Memory B cell (primary cell): ENCODE data around the gene CDC6.

Experiments used
- ATAC-seq: fragments of 150-1000 bp; cut with Tn5 transposase; 2 replicates; pipeline ENCODE4 v1.10.0; 2021; ENCODE audit warnings: low read depth, mild to moderate bottlenecking, moderate library complexity
- DNase-seq, 2 donors: peaks; one replicate each; pipeline ENCODE4 v3.0.0; 2022; ENCODE audit warnings: low spot score in 2 of 2
- H3K27ac Mint-ChIP-seq: one replicate; pipeline ENCODE4 v1.8.0; 2022; ENCODE audit warnings: mild to moderate bottlenecking, moderate library complexity, mixed read lengths
- H3K27me3 Mint-ChIP-seq: one replicate; pipeline ENCODE4 v1.8.0; 2022; ENCODE audit warnings: mixed read lengths
- H3K36me3 Mint-ChIP-seq: one replicate; pipeline ENCODE4 v1.8.0; 2022; ENCODE audit warnings: mild to moderate bottlenecking, mixed read lengths
- H3K4me1 Mint-ChIP-seq: one replicate; pipeline ENCODE4 v1.8.0; 2022; ENCODE audit warnings: mixed read lengths
- H3K4me3 Mint-ChIP-seq: one replicate; pipeline ENCODE4 v1.8.0; 2022; ENCODE audit warnings: mild to moderate bottlenecking, moderate library complexity, mixed read lengths
- H3K9me3 Mint-ChIP-seq: one replicate; pipeline ENCODE4 v1.8.0; 2022; ENCODE audit warnings: mixed read lengths

The CDC6 gene, protein sequence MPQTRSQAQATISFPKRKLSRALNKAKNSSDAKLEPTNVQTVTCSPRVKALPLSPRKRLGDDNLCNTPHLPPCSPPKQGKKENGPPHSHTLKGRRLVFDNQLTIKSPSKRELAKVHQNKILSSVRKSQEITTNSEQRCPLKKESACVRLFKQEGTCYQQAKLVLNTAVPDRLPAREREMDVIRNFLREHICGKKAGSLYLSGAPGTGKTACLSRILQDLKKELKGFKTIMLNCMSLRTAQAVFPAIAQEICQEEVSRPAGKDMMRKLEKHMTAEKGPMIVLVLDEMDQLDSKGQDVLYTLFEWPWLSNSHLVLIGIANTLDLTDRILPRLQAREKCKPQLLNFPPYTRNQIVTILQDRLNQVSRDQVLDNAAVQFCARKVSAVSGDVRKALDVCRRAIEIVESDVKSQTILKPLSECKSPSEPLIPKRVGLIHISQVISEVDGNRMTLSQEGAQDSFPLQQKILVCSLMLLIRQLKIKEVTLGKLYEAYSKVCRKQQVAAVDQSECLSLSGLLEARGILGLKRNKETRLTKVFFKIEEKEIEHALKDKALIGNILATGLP

DNA sequence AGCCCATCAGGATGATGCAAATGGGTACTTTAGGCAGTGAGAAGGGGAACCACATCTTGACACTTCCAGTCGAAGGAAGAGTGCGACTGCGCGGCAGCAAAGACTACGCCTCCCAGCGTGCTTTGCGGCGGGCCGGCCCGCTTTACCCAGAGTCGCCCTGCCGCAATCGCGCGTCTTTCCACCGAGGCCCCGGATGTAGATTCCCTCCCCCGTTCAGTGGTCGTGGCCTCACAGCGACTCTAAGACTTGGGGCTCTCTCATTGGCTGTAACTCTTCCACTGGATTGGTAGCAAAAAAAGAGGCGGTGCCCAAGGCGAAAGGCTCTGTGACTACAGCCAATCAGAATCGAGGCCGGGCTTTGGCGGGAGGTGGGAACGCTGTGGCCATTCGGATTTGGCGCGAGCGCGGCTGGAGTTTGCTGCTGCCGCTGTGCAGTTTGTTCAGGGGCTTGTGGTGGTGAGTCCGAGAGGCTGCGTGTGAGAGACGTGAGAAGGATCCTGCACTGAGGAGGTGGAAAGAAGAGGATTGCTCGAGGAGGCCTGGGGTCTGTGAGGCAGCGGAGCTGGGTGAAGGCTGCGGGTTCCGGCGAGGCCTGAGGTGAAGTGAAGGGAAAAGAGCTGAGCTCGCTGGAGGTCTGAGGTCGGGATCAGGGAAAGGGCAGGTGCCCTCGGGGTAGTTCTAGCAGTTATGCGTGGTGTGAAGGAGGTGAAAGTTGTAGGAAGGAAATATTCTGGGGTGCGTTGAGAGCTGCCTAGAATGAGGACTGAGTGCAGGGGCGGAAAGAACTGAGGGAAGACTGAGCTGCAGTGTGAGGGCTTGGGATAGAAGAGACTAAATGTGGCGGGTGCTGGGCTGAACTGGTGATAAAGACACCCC, at the start of gene CDC6:
CDC6 (plus strand) TSS at position 386 of the 876 bp plus-strand sequence. CDS start 1,542 bp downstream, outside the sequence.
- H3K4me3 Mint-ChIP-seq = peak within 1 kb of the TSS; percentile 98
- no peaks in the 10 kb centered on the region for H3K36me3 Mint-ChIP-seq
- H3K27me3 Mint-ChIP-seq = no peaks in the 10 kb centered on the region
- H3K9me3 Mint-ChIP-seq = no peaks in the 10 kb centered on the region
- H3K27ac Mint-ChIP-seq = peak within 1 kb of the TSS; percentile 76
- peak; percentile 93 for ATAC-seq
- DNase-seq = peak; percentile 88 to 98
- peaks cover 12% of the 10 kb centered on the region for H3K4me1 Mint-ChIP-seq

DNA sequence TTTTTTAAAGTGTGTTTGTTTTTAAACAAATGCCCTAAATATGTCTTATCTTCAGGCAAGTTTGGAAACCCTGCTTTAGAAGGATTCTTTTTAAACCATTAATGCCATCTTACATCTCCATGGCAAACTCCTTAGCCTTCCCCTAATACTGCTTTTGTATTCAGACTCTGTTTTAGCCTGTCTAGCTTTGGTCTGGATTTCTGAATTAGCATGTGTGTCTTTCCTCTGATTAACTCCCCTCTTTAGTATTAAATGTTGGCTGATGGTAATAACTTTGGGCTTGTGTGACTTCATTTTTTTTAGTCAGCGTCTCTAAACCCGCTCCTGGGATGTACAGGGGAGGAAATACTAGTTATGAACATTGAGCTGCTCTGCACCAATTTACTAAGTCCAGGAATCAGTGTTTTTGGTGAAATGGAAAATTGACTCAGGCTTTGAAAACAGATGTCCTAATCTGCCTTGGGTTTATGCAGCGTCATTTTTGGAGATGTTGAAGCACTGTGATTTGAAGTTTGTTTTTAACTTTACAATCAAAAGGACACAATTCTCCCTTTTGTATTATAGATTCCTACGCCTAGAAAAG, 46.3 kb upstream of the CDC6 start:
- ATAC-seq (no peak), DNase-seq (no peak)
- Mint-ChIP-seq H3K9me3 (no peaks in the 10 kb centered on the region), H3K27ac (peak overlapping the region; percentile 53), H3K27me3 (no peaks in the 10 kb centered on the region), H3K36me3 (peaks cover 9% of the 10 kb centered on the region), H3K4me1 (peaks cover 15% of the 10 kb centered on the region), H3K4me3 (no peak overlapping the region)

DNA sequence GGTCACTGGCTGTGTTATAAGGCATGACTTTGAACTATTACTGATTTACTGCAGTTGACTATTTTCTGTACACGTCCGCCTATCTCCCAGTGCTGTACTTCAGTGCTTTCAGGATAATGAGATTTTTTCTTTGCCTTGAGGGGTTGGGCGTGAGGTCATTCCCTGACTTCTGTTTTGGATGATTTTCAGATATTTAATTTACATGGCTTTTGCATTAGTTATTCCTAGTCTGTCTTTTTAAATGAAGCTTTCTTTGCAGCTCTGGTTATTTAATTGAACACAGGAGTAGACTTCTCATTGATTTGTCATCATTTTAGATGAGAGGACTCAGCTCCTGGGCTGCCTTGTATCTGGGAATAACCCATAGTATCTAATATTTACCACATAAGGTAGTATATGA, 44.9 kb upstream of the CDC6 start:
- Mint-ChIP-seq H3K27ac (no peak overlapping the region), H3K9me3 (no peaks in the 10 kb centered on the region), H3K4me1 (peaks cover 15% of the 10 kb centered on the region), H3K4me3 (no peak overlapping the region), H3K36me3 (peaks cover 6% of the 10 kb centered on the region), H3K27me3 (no peaks in the 10 kb centered on the region)
- ATAC-seq (no peak), DNase-seq (no peak)

DNA sequence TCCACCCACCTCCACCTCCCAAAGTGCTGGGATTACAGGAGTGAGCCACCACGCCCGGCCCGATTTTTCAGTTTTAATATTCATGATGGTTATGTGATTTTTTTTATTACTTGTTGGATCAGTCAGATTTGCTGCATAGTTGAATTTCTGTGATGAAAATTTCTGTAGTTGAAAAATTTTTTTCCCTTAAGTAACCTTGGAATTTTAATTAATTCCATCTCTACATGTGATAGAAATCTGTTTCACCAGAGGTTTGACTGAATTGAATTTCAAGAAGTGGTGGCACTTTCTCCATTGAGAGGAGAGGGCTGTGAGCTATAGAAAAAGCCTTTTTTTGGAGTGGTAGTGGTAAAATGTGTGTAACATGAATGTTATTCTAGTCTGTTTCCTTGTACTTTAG, 43.9 kb upstream of the CDC6 start:
- H3K27ac Mint-ChIP-seq = peak overlapping the region; percentile 57

DNA sequence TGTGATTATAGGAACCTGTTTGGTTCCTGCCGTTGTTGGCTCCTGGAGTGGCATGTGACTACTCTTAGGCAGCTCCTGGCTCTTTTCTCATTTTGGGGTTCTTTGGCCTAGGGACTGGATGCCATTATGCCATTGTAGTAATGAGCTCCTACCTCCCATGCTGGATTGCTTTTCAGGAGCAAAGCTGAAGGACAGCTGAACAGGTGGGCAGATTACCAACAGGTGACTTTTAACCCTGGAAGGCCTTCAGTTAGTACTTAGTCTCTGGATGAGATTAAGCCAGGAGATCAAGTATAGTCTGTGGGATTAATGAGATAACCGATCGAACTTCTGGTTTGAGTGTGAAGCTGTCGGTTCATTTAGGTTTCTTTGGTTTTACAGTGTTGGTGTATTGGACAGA, 43.4 kb upstream of the CDC6 start:
- H3K36me3 Mint-ChIP-seq = peaks cover 5% of the 10 kb centered on the region
- H3K27me3 Mint-ChIP-seq = no peaks in the 10 kb centered on the region
- H3K9me3 Mint-ChIP-seq = no peaks in the 10 kb centered on the region
- peaks cover 20% of the 10 kb centered on the region for H3K4me1 Mint-ChIP-seq
- ATAC-seq = no peak
- peak overlapping the region; percentile 57 for H3K27ac Mint-ChIP-seq
- DNase-seq = no peak
- no peak overlapping the region for H3K4me3 Mint-ChIP-seq

More for the DNA sequence above, 43.9 kb upstream of the CDC6 start:
- Mint-ChIP-seq H3K27me3 (no peaks in the 10 kb centered on the region), H3K4me1 (peaks cover 15% of the 10 kb centered on the region), H3K36me3 (peaks cover 6% of the 10 kb centered on the region), H3K9me3 (no peaks in the 10 kb centered on the region), H3K4me3 (no peak overlapping the region)
- no peak for DNase-seq
- no peak for ATAC-seq

DNA sequence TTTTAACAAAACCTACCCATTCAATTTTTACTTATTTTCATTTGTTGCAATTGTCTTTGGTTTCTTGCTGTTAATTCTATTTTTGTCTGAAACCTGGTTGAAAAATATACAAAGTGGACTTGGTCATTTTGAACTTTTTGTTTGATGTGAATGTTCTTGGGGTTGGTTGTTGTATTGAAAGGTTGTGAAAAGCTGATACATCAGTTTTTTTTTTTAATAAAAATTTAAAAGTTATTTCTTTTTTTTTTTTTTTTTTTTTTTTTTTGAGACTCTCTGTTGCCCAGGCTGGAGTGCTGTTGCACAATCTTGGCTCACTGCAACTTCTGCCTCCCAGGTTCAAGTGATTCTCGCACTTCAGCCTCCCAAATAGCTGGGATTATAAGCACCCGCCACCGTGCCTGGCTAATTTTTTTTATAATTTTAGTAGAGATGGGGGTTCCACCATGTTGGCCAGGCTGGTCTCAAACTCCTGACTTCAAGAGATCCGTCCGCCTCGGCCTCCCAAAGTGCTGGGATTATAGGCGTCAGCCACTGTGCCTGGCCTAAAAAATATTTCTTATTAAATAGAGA, 39.7 kb upstream of the CDC6 start:
- Mint-ChIP-seq H3K4me1 (peaks cover 13% of the 10 kb centered on the region), H3K9me3 (no peaks in the 10 kb centered on the region), H3K27me3 (no peaks in the 10 kb centered on the region), H3K4me3 (no peak overlapping the region), H3K36me3 (peaks cover 1% of the 10 kb centered on the region), H3K27ac (no peak overlapping the region)
- DNase-seq (no peak), ATAC-seq (no peak)

DNA sequence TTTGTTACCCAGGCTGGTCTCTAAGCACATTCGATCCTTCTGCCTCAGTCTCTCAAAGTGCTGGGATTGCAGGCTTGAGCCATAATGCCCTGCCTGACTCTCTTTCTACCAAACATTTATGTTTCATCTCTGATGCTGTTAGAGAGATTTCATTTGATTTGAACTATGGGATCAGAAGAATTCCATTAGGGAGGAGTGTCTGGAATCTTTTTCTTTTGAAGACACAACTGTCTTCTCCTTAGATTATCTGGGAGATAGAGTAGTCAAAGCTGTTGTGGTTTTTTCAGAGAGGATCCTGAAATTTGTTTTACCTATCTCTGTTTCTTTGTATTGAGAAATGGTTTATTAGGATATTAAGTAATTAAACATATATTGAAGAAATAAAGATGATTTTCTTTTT, 39.2 kb upstream of the CDC6 start:
- ATAC-seq = no peak
- Mint-ChIP-seq H3K9me3 (no peaks in the 10 kb centered on the region), H3K36me3 (peaks cover 1% of the 10 kb centered on the region), H3K4me3 (no peak overlapping the region), H3K4me1 (peaks cover 13% of the 10 kb centered on the region), H3K27ac (no peak overlapping the region), H3K27me3 (no peaks in the 10 kb centered on the region)
- no peak for DNase-seq

DNA sequence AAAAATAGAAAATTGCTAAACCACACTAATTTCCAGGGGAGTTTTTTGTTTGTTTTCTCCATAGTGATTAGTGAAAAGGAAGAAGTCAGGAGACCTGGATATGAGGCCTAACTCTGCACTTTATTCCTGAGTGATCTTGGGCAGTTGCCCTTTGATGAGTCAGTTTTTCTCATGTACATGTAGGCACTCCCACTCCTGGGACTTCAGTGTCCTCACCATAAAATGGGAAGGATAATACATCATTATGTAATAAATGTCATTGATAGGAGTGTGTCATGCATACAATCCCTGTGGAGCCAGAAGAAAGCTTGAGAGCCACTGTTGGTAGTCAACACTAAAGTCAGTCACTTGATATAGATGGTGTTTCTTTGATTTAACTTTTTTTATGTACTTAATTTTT, 36.1 kb upstream of the CDC6 start:
- Mint-ChIP-seq H3K27me3 (no peaks in the 10 kb centered on the region), H3K4me3 (no peak overlapping the region), H3K4me1 (peaks cover 8% of the 10 kb centered on the region), H3K27ac (no peak overlapping the region), H3K9me3 (no peaks in the 10 kb centered on the region), H3K36me3 (peaks cover under 1% of the 10 kb centered on the region)
- ATAC-seq (no peak), DNase-seq (no peak)

DNA sequence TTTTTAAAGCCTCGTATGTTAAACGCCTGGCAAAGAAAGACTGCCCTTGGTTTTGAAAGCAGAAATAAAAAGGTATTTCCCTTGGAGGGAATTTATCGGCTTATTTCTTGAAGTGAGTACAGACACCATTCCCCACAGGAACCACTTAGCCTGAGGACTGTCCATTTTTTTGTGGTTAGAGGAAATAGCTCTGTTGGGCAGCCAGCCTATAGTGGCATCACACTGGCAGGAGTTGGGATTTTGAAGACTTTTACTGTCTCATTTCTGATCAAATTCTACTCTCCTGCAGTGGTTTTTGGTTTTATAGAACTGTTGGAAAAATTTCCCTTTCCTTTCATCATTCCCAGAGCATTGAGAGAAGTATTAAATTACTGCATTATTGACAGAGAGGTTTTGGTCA, 34.1 kb upstream of the CDC6 start:
- Mint-ChIP-seq H3K27ac (no peak overlapping the region), H3K9me3 (no peaks in the 10 kb centered on the region), H3K4me3 (no peak overlapping the region), H3K4me1 (peaks cover 8% of the 10 kb centered on the region), H3K36me3 (peaks cover 7% of the 10 kb centered on the region), H3K27me3 (no peaks in the 10 kb centered on the region)
- no peak for ATAC-seq
- no peak for DNase-seq

DNA sequence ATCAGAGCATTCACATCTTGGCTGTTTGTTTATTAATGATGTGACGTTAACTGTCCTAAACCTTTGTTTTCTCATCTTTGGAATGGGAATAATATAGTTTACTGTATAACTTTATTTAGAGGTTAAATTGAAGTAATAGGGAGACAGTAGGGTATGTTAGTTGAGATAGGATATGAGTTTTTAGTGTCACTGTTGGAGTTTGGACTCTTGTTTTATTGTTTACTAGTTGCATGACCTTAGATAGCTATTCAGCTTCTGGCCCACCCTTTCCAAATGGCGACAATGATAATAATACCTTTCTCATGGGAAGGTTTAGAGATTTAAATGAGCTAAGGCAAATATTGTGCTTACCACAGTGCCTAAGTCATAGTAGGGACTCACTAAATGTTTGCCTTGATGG, 28.2 kb upstream of the CDC6 start:
- no peak for DNase-seq
- Mint-ChIP-seq H3K36me3 (peaks cover 22% of the 10 kb centered on the region), H3K4me1 (no peaks in the 10 kb centered on the region), H3K9me3 (no peaks in the 10 kb centered on the region), H3K27me3 (no peaks in the 10 kb centered on the region), H3K27ac (no peak overlapping the region), H3K4me3 (no peak overlapping the region)
- ATAC-seq = no peak

DNA sequence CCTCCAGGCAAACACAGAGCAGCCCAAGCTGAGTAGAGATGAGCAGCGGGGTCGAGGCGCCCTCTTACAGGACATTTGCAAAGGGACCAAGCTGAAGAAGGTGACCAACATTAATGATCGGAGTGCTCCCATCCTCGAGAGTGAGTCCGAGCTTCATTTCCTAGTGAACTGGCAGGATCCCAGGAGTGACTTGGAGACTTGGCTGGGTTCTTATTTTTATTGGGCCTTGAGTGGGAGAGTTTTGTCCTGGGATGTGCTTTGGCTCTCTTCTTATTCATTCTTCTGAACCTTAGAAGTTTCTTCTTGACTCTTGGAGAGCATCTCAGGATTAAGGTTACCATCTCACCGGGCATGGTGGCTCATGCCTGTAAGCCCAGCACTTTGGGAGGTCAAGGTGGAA, 27.2 kb upstream of the CDC6 start:
- no peak overlapping the region for H3K27ac Mint-ChIP-seq
- H3K27me3 Mint-ChIP-seq = no peaks in the 10 kb centered on the region
- no peak for ATAC-seq
- no peaks in the 10 kb centered on the region for H3K9me3 Mint-ChIP-seq
- no peak overlapping the region for H3K4me3 Mint-ChIP-seq
- DNase-seq = no peak
- H3K36me3 Mint-ChIP-seq = peaks cover 27% of the 10 kb centered on the region
- no peaks in the 10 kb centered on the region for H3K4me1 Mint-ChIP-seq

DNA sequence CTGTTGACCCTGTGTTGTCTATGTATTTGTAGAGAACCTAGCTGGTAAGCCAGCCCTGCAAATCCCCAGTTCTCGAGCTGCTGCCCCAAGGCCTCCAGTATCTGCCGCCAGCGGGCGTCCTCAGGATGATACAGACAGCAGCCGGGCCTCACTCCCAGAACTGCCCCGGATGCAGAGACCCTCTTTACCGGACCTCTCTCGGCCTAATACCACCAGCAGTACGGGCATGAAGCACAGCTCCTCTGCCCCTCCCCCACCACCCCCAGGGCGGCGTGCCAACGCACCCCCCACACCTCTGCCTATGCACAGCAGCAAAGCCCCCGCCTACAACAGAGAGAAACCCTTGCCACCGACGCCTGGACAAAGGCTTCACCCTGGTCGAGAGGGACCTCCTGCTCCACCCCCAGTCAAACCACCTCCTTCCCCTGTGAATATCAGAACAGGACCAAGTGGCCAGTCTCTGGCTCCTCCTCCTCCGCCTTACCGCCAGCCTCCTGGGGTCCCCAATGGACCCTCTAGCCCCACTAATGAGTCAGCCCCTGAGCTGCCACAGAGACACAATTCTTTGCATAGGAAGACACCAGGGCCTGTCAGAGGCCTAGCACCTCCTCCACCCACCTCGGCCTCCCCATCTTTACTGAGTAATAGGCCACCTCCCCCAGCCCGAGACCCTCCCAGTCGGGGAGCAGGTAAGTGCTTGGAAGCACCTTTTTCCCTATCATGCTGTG, 23.1 kb upstream of the CDC6 start:
- no peaks in the 10 kb centered on the region for H3K4me1 Mint-ChIP-seq
- H3K27ac Mint-ChIP-seq = no peak overlapping the region
- no peaks in the 10 kb centered on the region for H3K9me3 Mint-ChIP-seq
- H3K27me3 Mint-ChIP-seq = no peaks in the 10 kb centered on the region
- ATAC-seq (no peak), DNase-seq (no peak)
- peaks cover 20% of the 10 kb centered on the region for H3K36me3 Mint-ChIP-seq
- H3K4me3 Mint-ChIP-seq = no peak overlapping the region

DNA sequence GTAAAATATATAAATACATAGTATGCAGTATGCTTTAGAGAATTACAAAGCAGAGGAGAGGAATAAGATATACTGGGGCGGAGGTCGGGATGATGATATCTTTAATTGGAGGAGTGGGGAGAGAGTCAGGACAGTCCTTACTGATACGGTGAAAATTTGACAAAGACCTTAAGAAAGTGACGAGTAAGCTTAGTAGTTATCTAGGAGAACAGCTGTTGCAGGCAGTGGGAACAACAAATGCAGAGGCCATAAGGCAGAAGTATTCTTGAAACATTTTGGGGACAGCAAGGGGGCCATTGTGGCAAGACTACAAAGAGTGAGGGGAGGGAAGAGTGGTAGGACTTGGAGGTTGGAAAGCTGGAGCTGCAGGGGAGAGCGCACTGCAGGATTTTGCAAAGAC, 22.3 kb upstream of the CDC6 start:
- ATAC-seq (no peak), DNase-seq (no peak)
- no peak overlapping the region for H3K27ac Mint-ChIP-seq
- no peaks in the 10 kb centered on the region for H3K27me3 Mint-ChIP-seq
- peaks cover 20% of the 10 kb centered on the region for H3K36me3 Mint-ChIP-seq
- no peaks in the 10 kb centered on the region for H3K4me1 Mint-ChIP-seq
- no peaks in the 10 kb centered on the region for H3K9me3 Mint-ChIP-seq
- H3K4me3 Mint-ChIP-seq = no peak overlapping the region
